Measurements from ENCODE around the gene SHISA9.

The SHISA9 gene

GRCh38 chr16:13080531-13080930 is 179.1 kb downstream of the SHISA9 start:
- Histone ChIP-seq H3K27me3 (ENCODE audit: control insufficient read depth in 1 of 2, insufficient read depth in 1 of 2, low read length in 2 of 2) (no peaks in the 10 kb centered on the region), H3K79me1 (replicated peaks; ENCODE audit: low read length, poor library complexity, severe bottlenecking) (no peaks in the 10 kb centered on the region), H3K9me3 (ENCODE audit: control insufficient read depth, low read length) (peaks cover 3% of the 10 kb centered on the region), H4K8ac (ENCODE audit: low read length) (no peak overlapping the region), H2AFZ (ENCODE audit: low read depth, low read length) (no peak overlapping the region), H3K18ac (ENCODE audit: low read depth in 1 of 2, low read length in 2 of 2) (no peak overlapping the region), H3K14ac (ENCODE audit: low read length in 2 of 2) (no peak overlapping the region), H3K4ac (ENCODE audit: low read depth in 1 of 2, low read length in 2 of 2) (no peak overlapping the region), H2BK5ac (ENCODE audit: low read depth, low read length, poor library complexity, severe bottlenecking) (no peak overlapping the region), H2BK15ac (ENCODE audit: low read depth, poor library complexity, severe bottlenecking) (no peak overlapping the region), H2BK12ac (ENCODE audit: low read length in 2 of 2) (no peak overlapping the region), H3K23ac (ENCODE audit: low read length in 2 of 2) (no peak overlapping the region), H3K4me3 (ENCODE audit: insufficient read depth in 1 of 2, low read depth in 1 of 2, low read length in 2 of 2) (no peak overlapping the region), H3K27ac (ENCODE audit: low read length, poor library complexity, severe bottlenecking) (no peak overlapping the region), H2AK5ac (ENCODE audit: low read length, severe bottlenecking) (no peak overlapping the region), H4K91ac (ENCODE audit: low read length) (no peak overlapping the region), H3K4me2 (ENCODE audit: low read length, poor library complexity, severe bottlenecking) (no peak overlapping the region), H2BK120ac (ENCODE audit: low read depth, low read length) (no peak overlapping the region), H3K4me1 (ENCODE audit: control insufficient read depth, insufficient read depth, low read depth, low read length) (no peaks in the 10 kb centered on the region), H3K9ac (ENCODE audit: low read length) (no peak overlapping the region), H3K36me3 (ENCODE audit: control insufficient read depth in 1 of 2, insufficient read depth in 2 of 2, low read depth in 1 of 2, low read length in 2 of 2) (no peaks in the 10 kb centered on the region)
- 79% methylated on average over 2 of the region's 3 CpGs for WGBS
- no peak for DNase-seq

GRCh38 chr16:13081825-13082331 is 180.5 kb downstream of the SHISA9 start:
- H3K9ac ChIP-seq (ENCODE audit: low read length) = no peak overlapping the region
- no peak overlapping the region for H3K4me3 ChIP-seq (ENCODE audit: insufficient read depth in 1 of 2, low read depth in 1 of 2, low read length in 2 of 2)
- no peak overlapping the region for H3K23ac ChIP-seq (ENCODE audit: low read length in 2 of 2)
- H3K79me1 ChIP-seq (replicated peaks; ENCODE audit: low read length, poor library complexity, severe bottlenecking) = no peaks in the 10 kb centered on the region
- DNase-seq = no peak
- peaks cover 3% of the 10 kb centered on the region for H3K9me3 ChIP-seq (ENCODE audit: control insufficient read depth, low read length)
- no peaks in the 10 kb centered on the region for H3K36me3 ChIP-seq (ENCODE audit: control insufficient read depth in 1 of 2, insufficient read depth in 2 of 2, low read depth in 1 of 2, low read length in 2 of 2)
- H4K8ac ChIP-seq (ENCODE audit: low read length) = no peak overlapping the region
- no peaks in the 10 kb centered on the region for H3K4me1 ChIP-seq (ENCODE audit: control insufficient read depth, insufficient read depth, low read depth, low read length)
- no peak overlapping the region for H2AK5ac ChIP-seq (ENCODE audit: low read length, severe bottlenecking)
- no peak overlapping the region for H4K91ac ChIP-seq (ENCODE audit: low read length)
- no peak overlapping the region for H3K14ac ChIP-seq (ENCODE audit: low read length in 2 of 2)
- no peaks in the 10 kb centered on the region for H3K27me3 ChIP-seq (ENCODE audit: control insufficient read depth in 1 of 2, insufficient read depth in 1 of 2, low read length in 2 of 2)
- H2BK15ac ChIP-seq (ENCODE audit: low read depth, poor library complexity, severe bottlenecking) = no peak overlapping the region
- no CpG with 5 or more reads among the region's 5 CpGs for WGBS
- no peak overlapping the region for H3K27ac ChIP-seq (ENCODE audit: low read length, poor library complexity, severe bottlenecking)
- no peak overlapping the region for H3K18ac ChIP-seq (ENCODE audit: low read depth in 1 of 2, low read length in 2 of 2)
- H2BK12ac ChIP-seq (ENCODE audit: low read length in 2 of 2) = no peak overlapping the region
- no peak overlapping the region for H2AFZ ChIP-seq (ENCODE audit: low read depth, low read length)
- no peak overlapping the region for H2BK120ac ChIP-seq (ENCODE audit: low read depth, low read length)
- H3K4me2 ChIP-seq (ENCODE audit: low read length, poor library complexity, severe bottlenecking) = no peak overlapping the region
- H2BK5ac ChIP-seq (ENCODE audit: low read depth, low read length, poor library complexity, severe bottlenecking) = no peak overlapping the region
- H3K4ac ChIP-seq (ENCODE audit: low read depth in 1 of 2, low read length in 2 of 2) = no peak overlapping the region

GRCh38 chr16:13083681-13084080 is 182.3 kb downstream of the SHISA9 start:
- H2BK5ac ChIP-seq (ENCODE audit: low read depth, low read length, poor library complexity, severe bottlenecking) = no peak overlapping the region
- no peak overlapping the region for H4K8ac ChIP-seq (ENCODE audit: low read length)
- H3K79me1 ChIP-seq (replicated peaks; ENCODE audit: low read length, poor library complexity, severe bottlenecking) = no peaks in the 10 kb centered on the region
- no peak overlapping the region for H2AFZ ChIP-seq (ENCODE audit: low read depth, low read length)
- H3K14ac ChIP-seq (ENCODE audit: low read length in 2 of 2) = no peak overlapping the region
- H2AK5ac ChIP-seq (ENCODE audit: low read length, severe bottlenecking) = no peak overlapping the region
- no peaks in the 10 kb centered on the region for H3K27me3 ChIP-seq (ENCODE audit: control insufficient read depth in 1 of 2, insufficient read depth in 1 of 2, low read length in 2 of 2)
- no peak overlapping the region for H2BK120ac ChIP-seq (ENCODE audit: low read depth, low read length)
- H3K36me3 ChIP-seq (ENCODE audit: control insufficient read depth in 1 of 2, insufficient read depth in 2 of 2, low read depth in 1 of 2, low read length in 2 of 2) = no peaks in the 10 kb centered on the region
- no peak overlapping the region for H2BK15ac ChIP-seq (ENCODE audit: low read depth, poor library complexity, severe bottlenecking)
- H3K9ac ChIP-seq (ENCODE audit: low read length) = no peak overlapping the region
- no peak overlapping the region for H3K23ac ChIP-seq (ENCODE audit: low read length in 2 of 2)
- H4K91ac ChIP-seq (ENCODE audit: low read length) = no peak overlapping the region
- WGBS = 53% methylated on average over 5 of the region's 5 CpGs
- DNase-seq = no peak
- H3K4me2 ChIP-seq (ENCODE audit: low read length, poor library complexity, severe bottlenecking) = no peak overlapping the region
- no peak overlapping the region for H3K4ac ChIP-seq (ENCODE audit: low read depth in 1 of 2, low read length in 2 of 2)
- H3K4me3 ChIP-seq (ENCODE audit: insufficient read depth in 1 of 2, low read depth in 1 of 2, low read length in 2 of 2) = no peak overlapping the region
- no peak overlapping the region for H3K27ac ChIP-seq (ENCODE audit: low read length, poor library complexity, severe bottlenecking)
- no peak overlapping the region for H2BK12ac ChIP-seq (ENCODE audit: low read length in 2 of 2)
- H3K4me1 ChIP-seq (ENCODE audit: control insufficient read depth, insufficient read depth, low read depth, low read length) = no peaks in the 10 kb centered on the region
- peaks cover 3% of the 10 kb centered on the region for H3K9me3 ChIP-seq (ENCODE audit: control insufficient read depth, low read length)
- no peak overlapping the region for H3K18ac ChIP-seq (ENCODE audit: low read depth in 1 of 2, low read length in 2 of 2)

GRCh38 chr16:13084331-13084730 is 182.9 kb downstream of the SHISA9 start:
- no peaks in the 10 kb centered on the region for H3K4me1 ChIP-seq (ENCODE audit: control insufficient read depth, insufficient read depth, low read depth, low read length)
- H4K91ac ChIP-seq (ENCODE audit: low read length) = no peak overlapping the region
- H3K9ac ChIP-seq (ENCODE audit: low read length) = no peak overlapping the region
- H3K27me3 ChIP-seq (ENCODE audit: control insufficient read depth in 1 of 2, insufficient read depth in 1 of 2, low read length in 2 of 2) = no peaks in the 10 kb centered on the region
- 93% methylated on average over 2 of the region's 2 CpGs for WGBS
- no peak overlapping the region for H4K8ac ChIP-seq (ENCODE audit: low read length)
- no peak overlapping the region for H3K4ac ChIP-seq (ENCODE audit: low read depth in 1 of 2, low read length in 2 of 2)
- H3K36me3 ChIP-seq (ENCODE audit: control insufficient read depth in 1 of 2, insufficient read depth in 2 of 2, low read depth in 1 of 2, low read length in 2 of 2) = no peaks in the 10 kb centered on the region
- no peak overlapping the region for H3K18ac ChIP-seq (ENCODE audit: low read depth in 1 of 2, low read length in 2 of 2)
- H2BK120ac ChIP-seq (ENCODE audit: low read depth, low read length) = no peak overlapping the region
- H2AK5ac ChIP-seq (ENCODE audit: low read length, severe bottlenecking) = no peak overlapping the region
- H2AFZ ChIP-seq (ENCODE audit: low read depth, low read length) = no peak overlapping the region
- no peak overlapping the region for H2BK15ac ChIP-seq (ENCODE audit: low read depth, poor library complexity, severe bottlenecking)
- no peak overlapping the region for H3K4me3 ChIP-seq (ENCODE audit: insufficient read depth in 1 of 2, low read depth in 1 of 2, low read length in 2 of 2)
- H3K23ac ChIP-seq (ENCODE audit: low read length in 2 of 2) = no peak overlapping the region
- H3K9me3 ChIP-seq (ENCODE audit: control insufficient read depth, low read length) = peaks cover 3% of the 10 kb centered on the region
- no peak overlapping the region for H3K4me2 ChIP-seq (ENCODE audit: low read length, poor library complexity, severe bottlenecking)
- H3K79me1 ChIP-seq (replicated peaks; ENCODE audit: low read length, poor library complexity, severe bottlenecking) = no peaks in the 10 kb centered on the region
- no peak overlapping the region for H3K27ac ChIP-seq (ENCODE audit: low read length, poor library complexity, severe bottlenecking)
- H3K14ac ChIP-seq (ENCODE audit: low read length in 2 of 2) = no peak overlapping the region
- no peak overlapping the region for H2BK5ac ChIP-seq (ENCODE audit: low read depth, low read length, poor library complexity, severe bottlenecking)
- H2BK12ac ChIP-seq (ENCODE audit: low read length in 2 of 2) = no peak overlapping the region
- no peak for DNase-seq

All from mesenchymal stem cell (in vitro differentiated cells and primary cell).